Midbrain (tissue), 1 donor: Measurements from ENCODE around the gene RDH12.

Source experiments
- DNase-seq: peaks from one replicate; lab custom pipeline; 2025; lab: John Stamatoyannopoulos, UW

RDH12 gene

GRCh38 chr14:67749341-67750084 is 47.8 kb downstream of the RDH12 start:
- no peak for DNase-seq

GRCh38 chr14:67756496-67756895 is 54.8 kb downstream of the RDH12 start:
- no peak for DNase-seq

DNA sequence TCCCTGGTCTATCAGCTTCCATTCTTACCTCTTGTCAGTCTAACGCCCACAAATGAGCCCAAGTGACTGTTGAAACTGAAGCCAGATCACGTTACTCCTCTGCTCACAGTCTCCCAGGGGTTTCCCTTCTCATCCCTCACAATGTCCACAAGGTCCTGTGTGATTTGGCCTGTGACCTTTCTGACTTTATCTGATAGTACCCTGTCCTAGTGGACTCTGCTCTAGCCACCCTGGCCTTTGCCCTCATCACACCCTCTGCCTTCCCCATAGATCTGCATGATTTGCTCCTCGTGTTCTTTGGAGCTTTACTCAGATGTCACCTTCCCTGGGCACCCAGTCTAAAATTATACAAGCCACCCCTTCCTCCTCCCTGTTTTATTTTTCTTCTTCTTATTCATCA is 55.5 kb downstream of the RDH12 start:
- DNase-seq: no peak

- DNase-seq: no peak
Measured at GRCh38 chr14:67759916-67760315, 58.2 kb downstream of the RDH12 start.

DNA sequence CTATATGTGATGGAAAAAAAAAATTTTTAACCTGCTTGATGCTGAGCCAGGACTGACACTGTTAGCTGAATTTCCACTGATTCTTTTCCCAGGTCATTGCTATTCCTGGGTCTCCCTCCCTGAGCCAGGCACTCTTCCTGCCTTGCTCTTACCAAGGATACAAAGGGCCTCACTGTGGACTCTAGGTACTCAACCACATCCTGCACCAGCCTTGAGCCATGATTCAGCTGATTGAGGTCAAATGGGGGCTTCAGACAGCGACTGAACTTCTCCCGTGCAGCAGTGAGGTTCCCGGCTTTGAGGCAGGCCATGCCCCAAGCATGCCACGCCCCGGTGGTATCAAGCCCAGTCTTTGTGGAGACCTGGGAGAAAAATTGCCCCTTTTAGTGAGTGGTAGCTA is 60.4 kb downstream of the RDH12 start:
- no peak for DNase-seq

GRCh38 chr14:67763158-67763822 is 61.6 kb downstream of the RDH12 start:
- no peak for DNase-seq

DNA sequence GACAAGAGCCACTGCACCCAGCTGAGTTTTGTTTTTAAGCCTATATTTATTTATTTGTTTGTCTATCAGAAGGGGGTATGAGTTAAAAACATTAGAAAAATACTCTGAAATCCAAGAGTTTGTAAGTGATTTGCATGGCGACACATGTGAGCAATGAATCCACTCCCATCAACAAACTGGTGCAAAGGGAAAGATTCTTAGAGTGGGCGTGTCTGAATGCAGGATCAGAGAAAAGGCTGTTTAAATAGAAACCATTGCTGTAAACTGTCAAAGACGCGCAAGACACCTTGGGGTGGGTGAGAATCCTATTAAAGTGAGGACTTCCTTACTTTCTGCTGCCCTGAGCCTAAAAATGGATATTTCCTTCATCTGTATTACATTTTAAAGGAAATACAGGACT is 62.8 kb downstream of the RDH12 start:
- no peak for DNase-seq

GRCh38 chr14:67765192-67765834 is 63.6 kb downstream of the RDH12 start:
- DNase-seq: no peak

DNA sequence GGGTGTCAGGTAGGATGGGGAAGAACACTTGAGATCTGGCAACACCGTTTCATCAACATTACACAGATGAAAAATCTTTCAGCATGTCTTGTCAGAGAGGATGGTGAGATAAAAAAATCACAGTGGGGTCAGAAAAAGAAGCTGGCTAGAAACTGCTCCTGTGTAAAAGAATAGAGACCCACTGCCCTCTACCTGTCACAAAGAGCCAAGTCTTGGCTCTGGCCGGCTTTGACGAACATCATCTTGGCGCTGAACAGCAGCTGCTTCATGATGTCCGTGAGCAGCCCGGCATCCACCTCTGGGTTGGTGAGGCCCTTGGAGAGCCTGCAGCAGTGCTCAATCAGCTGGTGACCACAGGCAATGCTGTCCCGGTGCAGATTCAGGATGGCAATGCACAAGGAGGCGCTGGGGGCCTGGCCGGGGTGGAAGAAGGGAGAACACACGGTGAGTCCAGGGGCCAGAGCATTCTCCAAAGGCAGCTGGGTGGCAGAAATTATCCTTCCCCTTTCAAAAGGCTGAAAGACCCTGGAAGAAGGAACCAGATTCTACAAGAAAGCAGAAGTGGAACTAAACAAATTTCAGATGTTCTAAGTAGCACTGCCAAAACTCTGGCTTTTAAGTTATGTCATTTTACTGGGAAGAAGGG is 64.5 kb downstream of the RDH12 start:
- DNase-seq: peak; percentile 28

- no peak for DNase-seq
Measured at GRCh38 chr14:67768219-67768618, 66.5 kb downstream of the RDH12 start.

- DNase-seq: no peak
Measured at GRCh38 chr14:67773844-67774377, 72.2 kb downstream of the RDH12 start.

- DNase-seq: no peak
Measured at GRCh38 chr14:67776653-67777322, 75.1 kb downstream of the RDH12 start.

GRCh38 chr14:67778792-67779191 is 77.1 kb downstream of the RDH12 start:
- no peak for DNase-seq

DNA sequence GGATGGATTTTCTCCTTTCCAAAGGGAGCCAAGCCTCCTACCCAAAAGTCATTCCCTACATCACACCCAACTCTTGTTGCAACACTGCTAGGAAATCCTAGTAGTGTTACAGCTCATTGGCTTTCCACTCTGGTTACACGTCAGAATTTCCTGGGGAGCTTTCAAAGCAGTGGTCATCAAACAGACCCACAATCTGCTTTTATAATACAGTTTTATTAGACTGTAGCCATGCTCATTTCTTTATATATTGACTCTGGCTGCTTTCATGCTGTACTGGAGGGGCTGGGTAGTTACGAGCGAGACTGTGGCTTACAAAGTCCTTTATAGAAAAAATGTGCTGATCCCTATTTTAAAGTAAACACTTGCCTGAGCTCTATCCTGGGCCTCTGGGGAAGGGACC is 80.4 kb downstream of the RDH12 start:
- DNase-seq: no peak
